Neuronal stem cell (in vitro differentiated cells): ENCODE data around the gene MAP3K14.

ENCODE experiments used
- DNase-seq: peaks from one replicate; pipeline ENCODE4 v3.0.0-alpha.2; 2013; ENCODE audit warnings: low spot score
- H2AFZ ChIP-seq: one replicate; pipeline ENCODE4 v1.6.1; 2013; ENCODE audit warnings: mild to moderate bottlenecking, low read length, inconsistent platforms
- H2AK5ac ChIP-seq: 2 replicates; pipeline ENCODE4 v1.6.1; 2013; ENCODE audit warnings: low read depth, mild to moderate bottlenecking, inconsistent platforms, low read length, moderate library complexity, mixed read lengths
- H2BK120ac ChIP-seq: 2 replicates; pipeline ENCODE4 v1.6.1; 2013; ENCODE audit warnings: low read depth, mild to moderate bottlenecking, inconsistent platforms, low read length, moderate library complexity, mixed read lengths
- H2BK12ac ChIP-seq: one replicate; pipeline ENCODE4 v1.6.1; 2013; ENCODE audit warnings: low read length, inconsistent platforms
- H2BK15ac ChIP-seq: 2 replicates; pipeline ENCODE4 v1.6.1; 2013; ENCODE audit warnings: mild to moderate bottlenecking, low read length, inconsistent platforms, mixed read lengths
- H2BK5ac ChIP-seq: one replicate; pipeline ENCODE4 v1.6.1; 2013; ENCODE audit warnings: inconsistent platforms, mild to moderate bottlenecking, low read length, moderate library complexity
- H3K14ac ChIP-seq: one replicate; pipeline ENCODE4 v1.6.1; 2013; ENCODE audit warnings: low read length, inconsistent platforms
- H3K18ac ChIP-seq: 2 replicates; pipeline ENCODE4 v1.6.1; 2013; ENCODE audit warnings: low read length, inconsistent platforms
- H3K23ac ChIP-seq: 2 replicates; pipeline ENCODE4 v1.6.1; 2013; ENCODE audit warnings: low read depth, mild to moderate bottlenecking, mixed read lengths, low read length, inconsistent platforms; ENCODE audit not compliant: poor library complexity
- H3K27ac ChIP-seq: replicated peaks from 3 replicates; pipeline ENCODE4 v1.5.1; 2013; ENCODE audit warnings: low read length, inconsistent platforms
- H3K27me3 ChIP-seq, 3 experiments: 2 replicates each; pipeline ENCODE4 v1.6.1; 2013; ENCODE audit warnings: low read length in 3 of 3, mild to moderate bottlenecking in 2 of 3, inconsistent platforms in 1 of 3, low read depth in 1 of 3, mixed read lengths in 1 of 3, moderate library complexity in 1 of 3; ENCODE audit not compliant: control insufficient read depth in 3 of 3, insufficient read depth in 3 of 3
- H3K36me3 ChIP-seq, 2 donors: replicated peaks in 1 of 2; 2 replicates each; pipeline ENCODE4 v1.6.1; 2013; ENCODE audit warnings: low read length in 2 of 2; ENCODE audit not compliant: control insufficient read depth in 2 of 2, insufficient read depth in 2 of 2
- H3K4ac ChIP-seq: 2 replicates; pipeline ENCODE4 v1.6.1; 2013; ENCODE audit warnings: inconsistent platforms, mild to moderate bottlenecking, low read length, moderate library complexity
- H3K4me1 ChIP-seq, 2 donors: 1 replicate in 1 of 2; 2 replicates in 1 of 2; pipeline ENCODE4 v1.6.1; 2013; ENCODE audit warnings: low read length in 2 of 2, low read depth in 1 of 2; ENCODE audit not compliant: control insufficient read depth in 2 of 2, insufficient read depth in 1 of 2
- H3K4me2 ChIP-seq: one replicate; pipeline ENCODE4 v1.6.1; 2013; ENCODE audit warnings: mild to moderate bottlenecking, low read length, inconsistent platforms; ENCODE audit not compliant: insufficient read depth, poor library complexity, severe bottlenecking
- H3K4me3 ChIP-seq, 2 donors: 2 replicates each; pipeline ENCODE4 v1.5.1; 2013; ENCODE audit warnings: low read length in 2 of 2, mild to moderate bottlenecking in 2 of 2, inconsistent platforms in 1 of 2, moderate library complexity in 1 of 2
- H3K79me1 ChIP-seq: one replicate; pipeline ENCODE4 v1.6.1; 2013; ENCODE audit warnings: low read depth, mild to moderate bottlenecking, inconsistent platforms, low read length, moderate library complexity
- H3K9ac ChIP-seq: one replicate; pipeline ENCODE4 v1.6.1; 2013; ENCODE audit warnings: mild to moderate bottlenecking, low read depth, low read length, inconsistent platforms; ENCODE audit not compliant: poor library complexity
- H3K9me3 ChIP-seq, 2 donors: replicated peaks in 1 of 2; 2 replicates each; pipeline versions ENCODE3 to v1.6.1; 2013; ENCODE audit warnings: low read length in 2 of 2, mild to moderate bottlenecking in 2 of 2, inconsistent platforms in 1 of 2, low read depth in 1 of 2, mixed read lengths in 1 of 2, moderate library complexity in 1 of 2; ENCODE audit not compliant: control insufficient read depth in 2 of 2, insufficient read depth in 1 of 2
- H4K8ac ChIP-seq: one replicate; pipeline ENCODE4 v1.6.1; 2013; ENCODE audit warnings: low read depth, mild to moderate bottlenecking, inconsistent platforms, low read length, moderate library complexity
- H4K91ac ChIP-seq: one replicate; pipeline ENCODE4 v1.6.1; 2013; ENCODE audit warnings: low read length, low read depth, mild to moderate bottlenecking, inconsistent platforms; ENCODE audit not compliant: poor library complexity
- WGBS, 2 donors: extraction: QIAGEN DNeasy Blood & Tissue Kit; methylation state at CpG; one replicate each; pipeline ENCODE4 v1.1.7; 2013; ENCODE audit warnings: missing lambda C conversion rate in 2 of 2, mixed read lengths in 1 of 2; ENCODE audit not compliant: insufficient read length in 2 of 2, insufficient replicate concordance in 1 of 2; ENCODE audit errors: extremely low coverage in 2 of 2; 5-methylcytosine and 5-hydroxymethylcytosine counted together

MAP3K14 gene

DNA sequence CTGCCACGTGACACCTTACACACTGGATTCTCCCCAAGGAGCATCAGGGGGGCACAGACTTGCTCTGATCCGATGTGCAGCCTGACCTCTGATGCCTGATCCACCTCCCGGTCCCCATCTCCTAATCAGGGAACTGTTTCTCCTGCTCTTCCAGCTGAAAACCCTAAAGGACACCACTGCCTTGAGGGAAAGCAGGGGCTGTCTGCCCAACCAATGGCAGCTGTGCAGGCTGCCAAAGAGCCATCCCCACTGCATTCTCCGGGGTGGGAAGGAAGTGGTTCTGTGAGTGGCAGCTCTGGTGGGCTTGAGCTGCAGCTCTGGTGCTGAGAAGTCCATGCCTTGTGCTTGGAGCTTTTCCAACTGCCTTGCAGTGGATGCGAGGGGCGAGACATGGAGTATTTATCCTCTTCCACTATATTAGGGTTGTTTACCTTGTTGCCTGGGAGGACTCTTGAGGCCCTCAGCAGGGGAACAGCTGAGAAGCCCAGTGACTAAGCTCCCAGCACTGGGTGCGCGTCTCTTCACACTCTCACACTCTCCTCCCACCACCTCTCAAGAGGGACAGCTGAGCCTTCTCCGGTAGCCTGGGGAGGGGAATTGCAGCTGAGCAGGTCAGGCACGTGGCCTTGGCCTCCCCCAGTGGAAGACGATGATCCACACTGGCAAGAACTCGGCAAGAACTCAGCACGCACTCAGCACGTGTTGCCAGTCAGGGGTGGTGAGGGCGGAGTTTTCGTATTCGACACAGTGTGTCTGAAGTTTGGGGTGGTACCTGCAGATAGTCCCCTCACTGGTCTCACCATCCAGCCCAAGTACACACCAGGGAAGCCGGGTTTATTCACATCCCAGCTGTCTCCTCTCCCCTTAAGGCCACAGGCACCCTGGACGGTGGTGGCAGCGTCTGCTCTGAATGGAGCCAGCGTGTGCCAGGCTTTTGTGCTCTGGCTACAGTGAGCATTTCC, 33.9 kb downstream of the MAP3K14 start:
- Histone ChIP-seq H3K27me3 (no peaks in the 10 kb centered on the region), H2AK5ac (no peak overlapping the region), H2BK12ac (no peak overlapping the region), H2BK120ac (no peak overlapping the region), H2BK5ac (no peak overlapping the region), H3K14ac (no peak overlapping the region), H3K4me1 (no peaks in the 10 kb centered on the region), H3K79me1 (no peaks in the 10 kb centered on the region), H3K4ac (no peak overlapping the region), H4K8ac (no peak overlapping the region), H4K91ac (no peak overlapping the region), H3K9ac (no peak overlapping the region), H3K18ac (no peak overlapping the region), H2AFZ (no peak overlapping the region), H3K4me2 (no peak overlapping the region), H3K4me3 (no peak overlapping the region), H3K27ac (no peak overlapping the region), H3K23ac (peak overlapping the region; percentile 16), H2BK15ac (no peak overlapping the region), H3K36me3 (peaks cover 24 to 71% of the 10 kb centered on the region in 2 donors), H3K9me3 (no peaks in the 10 kb centered on the region)
- WGBS, 2 donors = no CpG with 5 or more reads among the region's 21 CpGs
- DNase-seq = no peak

GRCh38 chr17:45279898-45280297, 36.9 kb downstream of the MAP3K14 start:
- peaks cover 0 to 1% of the 10 kb centered on the region in 2 donors for H3K4me1 ChIP-seq
- no peak overlapping the region for H2BK15ac ChIP-seq
- H3K9me3 ChIP-seq = no peaks in the 10 kb centered on the region
- H3K27me3 ChIP-seq = no peaks in the 10 kb centered on the region
- DNase-seq = no peak
- no peak overlapping the region for H3K18ac ChIP-seq
- H4K91ac ChIP-seq = no peak overlapping the region
- H3K36me3 ChIP-seq = peaks cover 20 to 45% of the 10 kb centered on the region in 2 donors
- H2BK120ac ChIP-seq = no peak overlapping the region
- H3K4ac ChIP-seq = no peak overlapping the region
- no peak overlapping the region for H3K14ac ChIP-seq
- no peak overlapping the region for H3K4me2 ChIP-seq
- no peak overlapping the region for H2BK5ac ChIP-seq
- no peak overlapping the region for H3K4me3 ChIP-seq
- no CpG with 5 or more reads among the region's 3 CpGs for WGBS, 2 donors
- no peak overlapping the region for H2BK12ac ChIP-seq
- H3K79me1 ChIP-seq = no peaks in the 10 kb centered on the region
- H3K23ac ChIP-seq = no peak overlapping the region
- H3K9ac ChIP-seq = no peak overlapping the region
- H2AK5ac ChIP-seq = no peak overlapping the region
- H3K27ac ChIP-seq = no peak overlapping the region
- no peak overlapping the region for H4K8ac ChIP-seq
- no peak overlapping the region for H2AFZ ChIP-seq

DNA sequence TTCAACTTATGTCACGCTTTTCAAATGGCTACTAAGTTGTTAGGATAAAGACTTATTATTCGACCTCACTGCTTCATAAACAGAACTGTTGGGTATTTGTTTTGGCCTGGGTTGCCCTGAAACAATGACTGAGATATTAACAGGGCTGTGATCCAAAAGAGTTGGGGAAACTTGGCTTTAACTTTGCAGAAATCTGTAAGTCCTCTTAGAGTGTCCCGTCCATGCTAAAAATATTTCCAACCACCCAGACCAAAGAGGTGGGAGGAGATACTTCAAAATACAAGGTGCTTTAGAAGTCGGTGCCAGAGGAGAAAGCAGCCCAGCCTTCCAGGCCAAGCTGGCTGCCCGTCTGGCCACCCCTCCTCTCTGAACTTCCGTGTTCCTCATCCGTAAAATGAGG, 38.8 kb downstream of the MAP3K14 start:
- no peak overlapping the region for H3K23ac ChIP-seq
- H3K4me1 ChIP-seq = peaks cover 0 to 1% of the 10 kb centered on the region in 2 donors
- H3K79me1 ChIP-seq = no peaks in the 10 kb centered on the region
- H3K27ac ChIP-seq = no peak overlapping the region
- no peak overlapping the region for H3K4ac ChIP-seq
- WGBS, 2 donors = no CpG with 5 or more reads among the region's 7 CpGs
- no peak for DNase-seq
- no peak overlapping the region for H3K4me2 ChIP-seq
- no peak overlapping the region for H2AFZ ChIP-seq
- no peak overlapping the region for H4K91ac ChIP-seq
- H3K14ac ChIP-seq = no peak overlapping the region
- no peaks in the 10 kb centered on the region for H3K27me3 ChIP-seq
- H3K36me3 ChIP-seq = peaks cover 16 to 42% of the 10 kb centered on the region in 2 donors
- H2BK5ac ChIP-seq = no peak overlapping the region
- no peak overlapping the region for H2BK15ac ChIP-seq
- H3K9ac ChIP-seq = no peak overlapping the region
- H4K8ac ChIP-seq = no peak overlapping the region
- H2AK5ac ChIP-seq = no peak overlapping the region
- no peak overlapping the region for H2BK120ac ChIP-seq
- no peak overlapping the region for H3K18ac ChIP-seq
- H2BK12ac ChIP-seq = no peak overlapping the region
- no peak overlapping the region for H3K4me3 ChIP-seq
- H3K9me3 ChIP-seq = no peaks in the 10 kb centered on the region

- Histone ChIP-seq H4K91ac (no peak overlapping the region), H3K27ac (no peak overlapping the region), H3K23ac (no peak overlapping the region), H3K18ac (no peak overlapping the region), H4K8ac (no peak overlapping the region), H3K4ac (no peak overlapping the region), H2BK120ac (no peak overlapping the region), H2BK5ac (no peak overlapping the region), H3K4me2 (no peak overlapping the region), H2BK12ac (no peak overlapping the region), H3K4me1 (peaks cover 0 to 1% of the 10 kb centered on the region in 2 donors), H2BK15ac (no peak overlapping the region), H2AFZ (no peak overlapping the region), H3K9me3 (no peaks in the 10 kb centered on the region), H3K4me3 (no peak overlapping the region), H3K14ac (no peak overlapping the region), H3K36me3 (peaks cover 12 to 40% of the 10 kb centered on the region in 2 donors), H3K9ac (no peak overlapping the region), H3K27me3 (no peaks in the 10 kb centered on the region), H3K79me1 (no peaks in the 10 kb centered on the region), H2AK5ac (no peak overlapping the region)
- DNase-seq = peak; percentile 89
- WGBS, 2 donors = no CpG with 5 or more reads among the region's 16 CpGs
Measured at GRCh38 chr17:45277216-45277849, 39.5 kb downstream of the MAP3K14 start.
